GM19468 (cell line): Measurements from ENCODE around the gene TMEM37.

Experiments
- ATAC-seq: cut with Tn5 transposase; IDR thresholded peaks from one replicate; pipeline ENCODE4 v1.9.1; 2021; ENCODE audit warnings: mild to moderate bottlenecking, moderate library complexity, moderate number of reproducible peaks; ENCODE audit not compliant: unreplicated experiment; ENCODE audit errors: extremely low read depth

Gene TMEM37

GRCh38 chr2:119431976-119432850 lies 559 bp downstream of the TMEM37 start:
- no peak for ATAC-seq

- no peak for ATAC-seq
These were observed 1.3 kb downstream of the TMEM37 start for GRCh38 chr2:119432851-119433522.

- ATAC-seq = no peak
These were observed 2.1 kb downstream of the TMEM37 start for GRCh38 chr2:119433636-119434327.

- ATAC-seq = no peak
These were observed 3.0 kb downstream of the TMEM37 start for GRCh38 chr2:119434664-119435063.

GRCh38 chr2:119435081-119435952 lies 3.7 kb downstream of the TMEM37 start:
- no peak for ATAC-seq

GRCh38 chr2:119435953-119436297 lies 4.3 kb downstream of the TMEM37 start:
- no peak for ATAC-seq

GRCh38 chr2:119436993-119437772 lies 5.5 kb downstream of the TMEM37 start:
- ATAC-seq = no peak

GRCh38 chr2:119438128-119438656 lies 6.5 kb downstream of the TMEM37 start:
- ATAC-seq = no peak

GRCh38 chr2:119438726-119439284 lies 7.2 kb downstream of the TMEM37 start:
- no peak for ATAC-seq

GRCh38 chr2:119439574-119440500 lies 8.2 kb downstream of the TMEM37 start:
- ATAC-seq = no peak

- no peak for ATAC-seq
These were observed 8.8 kb downstream of the TMEM37 start for GRCh38 chr2:119440501-119440870.

GRCh38 chr2:119440873-119441272 lies 9.2 kb downstream of the TMEM37 start:
- no peak for ATAC-seq

- ATAC-seq = no peak
These were observed 9.9 kb downstream of the TMEM37 start for GRCh38 chr2:119441376-119442225.

GRCh38 chr2:119442226-119442619 lies 10.6 kb downstream of the TMEM37 start:
- ATAC-seq = no peak

GRCh38 chr2:119442850-119443249 lies 11.2 kb downstream of the TMEM37 start:
- ATAC-seq = no peak

- ATAC-seq = no peak
These were observed 14.4 kb downstream of the TMEM37 start for GRCh38 chr2:119446037-119446436.
